ENCODE data around the gene LYL1. TPM values are rescaled to one million over a fixed set of nuclear protein-coding genes. Genes with fewer than 3 reads are reported as not detected.

The LYL1 gene
- total and polyA plus RNA-seq, 2 of the 13 experiments (the other 11 are each of a cell fraction or from before 2014, with no cell fraction given), result 0.75 to 0.92 TPM

DNA sequence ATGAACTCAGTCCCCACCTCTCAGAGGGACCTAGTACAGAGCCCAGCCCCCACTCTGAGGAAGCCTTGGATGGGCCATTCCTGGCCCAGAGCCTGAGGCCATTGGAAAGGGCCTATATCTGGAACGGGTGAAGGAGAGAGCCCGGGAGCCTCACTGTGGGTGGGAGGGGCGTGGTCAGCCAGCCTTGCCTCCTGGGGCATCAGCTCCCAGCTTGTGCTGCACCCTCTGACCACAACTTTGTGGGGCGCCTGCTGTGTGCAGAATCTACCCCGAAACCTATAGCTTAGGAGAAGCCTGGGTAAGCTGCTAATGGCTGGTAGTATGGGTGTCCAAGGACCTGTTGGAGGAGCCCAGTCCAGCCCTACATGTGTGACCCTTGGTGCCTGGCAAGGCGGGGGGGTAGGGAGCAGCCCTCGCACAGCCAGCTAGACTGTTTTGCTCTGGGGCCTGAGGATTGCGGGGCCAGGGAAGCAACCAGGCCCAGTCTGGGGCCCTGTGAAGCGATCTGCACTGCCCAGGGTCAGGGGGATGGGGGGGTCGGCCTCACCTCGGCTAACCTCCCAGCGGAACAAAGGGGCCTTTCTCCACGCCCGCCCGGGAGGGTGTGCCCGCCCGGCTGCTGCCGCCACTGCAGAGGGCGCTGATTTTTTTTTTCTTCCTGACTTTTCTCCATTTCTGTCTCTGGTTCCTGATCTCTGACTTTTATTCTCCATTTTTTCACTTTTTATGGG is 42.3 kb downstream of the LYL1 start (continued):
- TF ChIP-seq, protein P1, sequence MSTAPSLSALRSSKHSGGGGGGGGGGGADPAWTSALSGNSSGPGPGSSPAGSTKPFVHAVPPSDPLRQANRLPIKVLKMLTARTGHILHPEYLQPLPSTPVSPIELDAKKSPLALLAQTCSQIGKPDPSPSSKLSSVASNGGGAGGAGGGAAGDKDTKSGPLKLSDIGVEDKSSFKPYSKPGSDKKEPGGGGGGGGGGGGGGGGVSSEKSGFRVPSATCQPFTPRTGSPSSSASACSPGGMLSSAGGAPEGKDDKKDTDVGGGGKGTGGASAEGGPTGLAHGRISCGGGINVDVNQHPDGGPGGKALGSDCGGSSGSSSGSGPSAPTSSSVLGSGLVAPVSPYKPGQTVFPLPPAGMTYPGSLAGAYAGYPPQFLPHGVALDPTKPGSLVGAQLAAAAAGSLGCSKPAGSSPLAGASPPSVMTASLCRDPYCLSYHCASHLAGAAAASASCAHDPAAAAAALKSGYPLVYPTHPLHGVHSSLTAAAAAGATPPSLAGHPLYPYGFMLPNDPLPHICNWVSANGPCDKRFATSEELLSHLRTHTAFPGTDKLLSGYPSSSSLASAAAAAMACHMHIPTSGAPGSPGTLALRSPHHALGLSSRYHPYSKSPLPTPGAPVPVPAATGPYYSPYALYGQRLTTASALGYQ (CRISPR knock-in tag; IDR thresholded peaks at IDR 0.05), result peak; percentile 33; the same call in 1 of the 2 replicates
- TF ChIP-seq ZNF292 (CRISPR knock-in tag; IDR thresholded peaks at IDR 0.05; ENCODE audit: borderline replicate concordance, low read depth) (peak; percentile 90), SOX6 (IDR thresholded peaks at IDR 0.05) (no peak), SOX6 (CRISPR knock-in tag; IDR thresholded peaks at IDR 0.05) (peak; percentile 87), ZNF746 (CRISPR knock-in tag; IDR thresholded peaks at IDR 0.05) (peak; percentile 82), TARDBP (CRISPR knock-in tag; IDR thresholded peaks at IDR 0.05) (peak; percentile 87), ZNF34 (CRISPR knock-in tag; IDR thresholded peaks at IDR 0.05; ENCODE audit: borderline replicate concordance) (peak; percentile 44; the same call in 1 of the 2 replicates), POLR2AphosphoS5 (IDR thresholded peaks at IDR 0.05; ENCODE audit: low read depth, low read length) (peak; percentile 25; the same call in 1 of the 2 replicates), NR3C1 (CRISPR knock-in tag; IDR thresholded peaks at IDR 0.05) (no peak), HNRNPL (IDR thresholded peaks at IDR 0.05; ENCODE audit: low read depth, low read length) (peak; percentile 97), SUZ12 (IDR thresholded peaks at IDR 0.05; ENCODE audit: low read depth, low read length) (no peak), ZNF570 (CRISPR knock-in tag; IDR thresholded peaks at IDR 0.05; ENCODE audit: borderline replicate concordance) (no peak), RBFOX2 (IDR thresholded peaks at IDR 0.05; ENCODE audit: low read depth, low read length) (peak; percentile 68), PPARG (CRISPR knock-in tag; conservative IDR thresholded peaks at IDR 0.05) (peak; percentile 48; the same call in 1 of the 2 replicates), TOPORS (CRISPR knock-in tag; IDR thresholded peaks at IDR 0.05) (no peak), KDM6A (CRISPR knock-in tag; IDR thresholded peaks at IDR 0.05; ENCODE audit: low read depth) (peak; percentile 61; the same call in 1 of the 2 replicates), ARNTL (CRISPR knock-in tag; IDR thresholded peaks at IDR 0.05) (0 out of 2 replicates have a peak, but pooled peaks have one; percentile 71)
- TF ChIP-seq, protein P2, sequence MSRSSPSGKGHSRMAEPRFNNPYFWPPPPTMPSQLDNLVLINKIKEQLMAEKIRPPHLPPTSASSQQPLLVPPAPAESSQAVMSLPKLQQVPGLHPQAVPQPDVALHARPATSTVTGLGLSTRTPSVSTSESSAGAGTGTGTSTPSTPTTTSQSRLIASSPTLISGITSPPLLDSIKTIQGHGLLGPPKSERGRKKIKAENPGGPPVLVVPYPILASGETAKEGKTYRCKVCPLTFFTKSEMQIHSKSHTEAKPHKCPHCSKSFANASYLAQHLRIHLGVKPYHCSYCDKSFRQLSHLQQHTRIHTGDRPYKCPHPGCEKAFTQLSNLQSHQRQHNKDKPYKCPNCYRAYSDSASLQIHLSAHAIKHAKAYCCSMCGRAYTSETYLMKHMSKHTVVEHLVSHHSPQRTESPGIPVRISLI (CRISPR knock-in tag; IDR thresholded peaks at IDR 0.05; ENCODE audit: borderline replicate concordance), result peak; percentile 96
- TF ChIP-seq, protein P3, sequence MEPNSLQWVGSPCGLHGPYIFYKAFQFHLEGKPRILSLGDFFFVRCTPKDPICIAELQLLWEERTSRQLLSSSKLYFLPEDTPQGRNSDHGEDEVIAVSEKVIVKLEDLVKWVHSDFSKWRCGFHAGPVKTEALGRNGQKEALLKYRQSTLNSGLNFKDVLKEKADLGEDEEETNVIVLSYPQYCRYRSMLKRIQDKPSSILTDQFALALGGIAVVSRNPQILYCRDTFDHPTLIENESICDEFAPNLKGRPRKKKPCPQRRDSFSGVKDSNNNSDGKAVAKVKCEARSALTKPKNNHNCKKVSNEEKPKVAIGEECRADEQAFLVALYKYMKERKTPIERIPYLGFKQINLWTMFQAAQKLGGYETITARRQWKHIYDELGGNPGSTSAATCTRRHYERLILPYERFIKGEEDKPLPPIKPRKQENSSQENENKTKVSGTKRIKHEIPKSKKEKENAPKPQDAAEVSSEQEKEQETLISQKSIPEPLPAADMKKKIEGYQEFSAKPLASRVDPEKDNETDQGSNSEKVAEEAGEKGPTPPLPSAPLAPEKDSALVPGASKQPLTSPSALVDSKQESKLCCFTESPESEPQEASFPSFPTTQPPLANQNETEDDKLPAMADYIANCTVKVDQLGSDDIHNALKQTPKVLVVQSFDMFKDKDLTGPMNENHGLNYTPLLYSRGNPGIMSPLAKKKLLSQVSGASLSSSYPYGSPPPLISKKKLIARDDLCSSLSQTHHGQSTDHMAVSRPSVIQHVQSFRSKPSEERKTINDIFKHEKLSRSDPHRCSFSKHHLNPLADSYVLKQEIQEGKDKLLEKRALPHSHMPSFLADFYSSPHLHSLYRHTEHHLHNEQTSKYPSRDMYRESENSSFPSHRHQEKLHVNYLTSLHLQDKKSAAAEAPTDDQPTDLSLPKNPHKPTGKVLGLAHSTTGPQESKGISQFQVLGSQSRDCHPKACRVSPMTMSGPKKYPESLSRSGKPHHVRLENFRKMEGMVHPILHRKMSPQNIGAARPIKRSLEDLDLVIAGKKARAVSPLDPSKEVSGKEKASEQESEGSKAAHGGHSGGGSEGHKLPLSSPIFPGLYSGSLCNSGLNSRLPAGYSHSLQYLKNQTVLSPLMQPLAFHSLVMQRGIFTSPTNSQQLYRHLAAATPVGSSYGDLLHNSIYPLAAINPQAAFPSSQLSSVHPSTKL (CRISPR knock-in tag; IDR thresholded peaks at IDR 0.05), result peak; percentile 61
- TF ChIP-seq, protein P4, sequence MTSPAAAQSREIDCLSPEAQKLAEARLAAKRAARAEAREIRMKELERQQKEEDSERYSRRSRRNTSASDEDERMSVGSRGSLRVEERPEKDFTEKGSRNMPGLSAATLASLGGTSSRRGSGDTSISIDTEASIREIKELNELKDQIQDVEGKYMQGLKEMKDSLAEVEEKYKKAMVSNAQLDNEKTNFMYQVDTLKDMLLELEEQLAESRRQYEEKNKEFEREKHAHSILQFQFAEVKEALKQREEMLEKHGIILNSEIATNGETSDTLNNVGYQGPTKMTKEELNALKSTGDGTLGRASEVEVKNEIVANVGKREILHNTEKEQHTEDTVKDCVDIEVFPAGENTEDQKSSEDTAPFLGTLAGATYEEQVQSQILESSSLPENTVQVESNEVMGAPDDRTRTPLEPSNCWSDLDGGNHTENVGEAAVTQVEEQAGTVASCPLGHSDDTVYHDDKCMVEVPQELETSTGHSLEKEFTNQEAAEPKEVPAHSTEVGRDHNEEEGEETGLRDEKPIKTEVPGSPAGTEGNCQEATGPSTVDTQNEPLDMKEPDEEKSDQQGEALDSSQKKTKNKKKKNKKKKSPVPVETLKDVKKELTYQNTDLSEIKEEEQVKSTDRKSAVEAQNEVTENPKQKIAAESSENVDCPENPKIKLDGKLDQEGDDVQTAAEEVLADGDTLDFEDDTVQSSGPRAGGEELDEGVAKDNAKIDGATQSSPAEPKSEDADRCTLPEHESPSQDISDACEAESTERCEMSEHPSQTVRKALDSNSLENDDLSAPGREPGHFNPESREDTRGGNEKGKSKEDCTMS (CRISPR knock-in tag; conservative IDR thresholded peaks at IDR 0.05), result no peak
